NCI-H1930 (cell line): ENCODE results near the gene FMO2.

Experiments used
- DNase-seq, 2 experiments: peaks; one replicate each; lab custom pipeline; 2025; lab: John Stamatoyannopoulos, UW

The FMO2 gene

DNA sequence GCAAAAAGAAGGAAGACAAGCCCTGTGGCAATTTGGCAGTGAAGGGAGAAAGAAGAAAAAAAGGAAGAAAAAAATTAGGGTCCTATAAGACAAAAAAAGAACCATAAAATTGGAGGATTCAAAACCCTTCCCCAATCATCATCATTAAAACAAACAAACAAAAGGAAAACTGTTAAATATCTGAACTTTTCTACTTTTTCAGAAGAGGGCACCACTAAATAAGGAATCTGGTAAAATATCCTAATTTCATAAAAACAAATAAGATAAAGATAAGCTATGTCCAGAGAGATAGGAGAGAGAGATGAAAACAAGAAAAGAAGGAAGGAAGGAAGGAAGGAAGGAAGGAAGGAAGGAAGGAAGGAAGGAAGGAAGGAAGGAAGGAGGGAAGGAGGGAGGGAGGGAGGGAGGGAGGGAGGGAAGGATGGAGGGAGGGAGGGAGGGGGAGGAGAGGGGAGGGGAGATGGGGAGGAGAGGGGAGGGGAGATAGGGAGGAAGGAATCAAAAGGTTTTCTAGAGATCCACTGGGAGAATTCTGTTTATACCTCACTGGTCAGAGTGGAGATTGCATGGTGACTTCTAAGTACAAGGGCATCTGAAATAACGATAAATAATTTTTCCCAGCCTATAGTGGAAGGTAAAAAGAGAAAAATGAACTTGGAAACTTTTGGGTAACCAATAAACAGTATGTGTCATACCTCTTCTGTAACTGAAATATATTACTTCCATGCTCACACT, 10.4 kb upstream of the FMO2 start:
- DNase-seq, result no peak

DNA sequence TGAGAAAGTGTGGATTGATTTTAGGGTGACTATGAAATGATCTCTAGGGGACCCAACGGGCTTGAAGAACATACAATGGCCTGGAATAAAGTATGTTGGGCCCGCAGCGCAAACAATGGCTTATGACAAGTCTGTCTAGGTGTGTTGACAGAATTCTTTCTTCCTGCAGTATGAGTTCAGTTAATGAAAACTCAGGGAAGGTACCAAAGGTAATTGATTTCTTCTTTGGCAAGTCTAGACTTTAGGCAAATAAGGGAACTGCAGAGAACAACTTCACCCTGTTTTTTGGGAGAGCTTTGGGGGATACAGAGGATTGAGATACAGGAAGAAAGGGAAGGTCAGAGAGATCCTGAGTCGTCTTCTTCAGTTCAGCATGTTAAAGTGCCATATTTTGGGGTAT, 7.8 kb upstream of the FMO2 start:
- no peak for DNase-seq

DNA sequence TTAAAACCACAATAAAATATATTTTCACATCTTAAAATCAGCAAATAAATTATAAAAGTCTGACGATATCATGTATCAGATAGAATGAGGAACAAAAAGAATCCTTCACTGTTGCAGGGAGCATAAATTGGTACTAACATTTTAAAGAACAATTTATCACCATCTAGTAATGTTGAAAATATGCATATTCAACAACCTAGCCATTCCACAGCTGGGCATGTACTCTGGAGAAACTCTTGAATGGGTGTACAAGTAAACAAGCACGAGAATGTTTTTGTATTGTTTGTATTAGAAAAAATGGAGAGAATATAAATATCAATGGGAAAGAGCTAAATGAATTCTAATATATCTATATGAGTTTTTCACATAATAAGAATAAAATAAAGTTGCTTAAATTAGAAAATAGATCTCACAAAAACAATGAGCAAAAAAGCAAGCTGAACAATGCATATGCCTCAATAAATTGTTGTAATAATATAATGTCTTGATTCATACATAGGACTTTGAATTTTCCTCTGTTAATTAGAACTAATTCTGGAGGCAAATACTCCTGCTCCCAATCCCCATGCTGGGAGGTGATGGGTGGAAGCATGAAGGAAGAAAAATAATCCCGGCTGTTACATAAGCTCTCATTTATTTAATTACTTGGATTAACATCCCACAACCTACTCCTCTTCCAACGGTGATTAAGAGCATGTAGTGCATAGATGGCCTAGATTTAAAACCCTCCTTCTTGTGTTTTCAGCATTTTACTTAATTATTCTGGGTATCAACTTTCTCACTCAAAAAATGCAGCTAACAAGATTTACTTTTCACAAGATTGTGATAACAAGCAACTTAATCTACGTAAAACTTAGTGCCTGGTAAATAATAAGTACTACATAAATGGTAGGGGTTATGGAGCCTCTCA, 5.5 kb upstream of the FMO2 start:
- DNase-seq, result no peak

DNA sequence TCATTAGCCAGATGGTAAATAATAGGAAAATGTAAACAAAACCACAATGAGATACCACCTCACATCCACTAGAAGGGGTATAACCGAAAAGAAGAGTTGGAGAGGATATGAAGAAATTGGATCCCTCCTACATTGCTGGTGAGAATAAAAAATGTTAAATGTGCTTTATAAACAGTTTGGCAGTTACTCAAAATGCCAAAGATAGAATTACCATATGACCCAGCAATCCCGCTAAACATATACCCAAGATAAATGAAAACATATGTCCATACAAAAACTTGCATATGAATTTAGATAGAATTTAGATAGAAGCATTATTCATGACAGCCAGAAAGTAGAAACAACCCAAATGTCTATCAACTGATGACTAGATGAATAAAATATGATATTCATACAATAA, 4.4 kb upstream of the FMO2 start:
- no peak for DNase-seq

DNA sequence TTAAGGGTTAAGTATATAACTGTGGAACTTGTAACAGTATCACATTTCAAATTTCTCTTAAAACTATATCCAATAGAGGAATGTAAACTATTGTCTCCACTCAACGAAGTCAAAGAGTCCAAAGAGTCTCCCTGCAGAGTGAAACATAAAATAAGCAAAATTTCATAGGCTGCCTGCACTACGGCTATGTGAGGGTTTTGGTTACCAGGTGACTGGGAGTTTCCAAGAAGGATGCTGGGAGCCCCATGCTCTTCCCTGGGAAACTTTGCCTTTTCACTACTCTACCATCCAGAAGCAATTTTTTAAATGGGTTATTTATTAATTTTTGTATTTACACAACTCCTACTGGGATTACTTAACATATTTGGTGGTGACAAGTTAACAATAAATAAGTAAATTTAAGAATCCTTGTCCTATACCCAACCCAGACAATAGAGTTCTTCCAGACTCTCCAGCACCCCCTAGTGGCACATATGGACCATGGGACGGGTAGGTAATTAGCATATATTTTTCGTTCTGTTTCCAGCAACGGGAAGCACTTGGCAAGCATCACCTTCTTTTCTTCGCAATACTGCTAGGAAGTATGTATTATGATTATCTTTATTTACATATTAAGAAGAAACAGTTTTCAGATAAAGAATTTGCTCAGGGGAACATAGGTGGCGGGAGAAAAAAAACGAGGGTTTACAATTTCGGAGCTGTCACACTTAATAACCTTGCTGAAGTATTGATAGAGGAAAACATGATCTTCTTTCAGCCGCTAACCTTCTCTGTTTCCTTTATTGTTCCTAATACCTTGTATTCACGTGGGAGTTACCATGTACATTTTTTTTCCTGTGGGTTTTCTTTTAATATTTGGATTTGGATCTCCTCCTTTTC, 3.5 kb downstream of the FMO2 start:
- no peak for DNase-seq

DNA sequence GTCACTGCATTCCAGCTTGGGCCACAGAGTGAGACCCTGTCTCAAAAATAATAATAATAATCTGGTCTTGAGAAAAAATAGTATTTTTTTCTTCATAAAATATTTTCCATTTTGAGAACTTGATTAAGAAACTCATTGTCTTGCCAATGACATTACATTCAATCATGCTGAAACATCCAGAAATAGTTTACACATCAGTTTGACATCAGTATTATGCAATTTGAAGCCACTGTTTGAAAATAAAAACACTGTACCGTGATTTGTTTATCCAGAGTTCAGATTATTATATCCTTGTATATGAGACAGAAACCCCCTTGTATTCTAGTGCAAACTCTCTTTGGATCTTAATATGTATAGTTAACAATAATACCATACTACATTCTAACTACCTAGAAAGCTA, 6.9 kb downstream of the FMO2 start:
- no peak for DNase-seq

DNA sequence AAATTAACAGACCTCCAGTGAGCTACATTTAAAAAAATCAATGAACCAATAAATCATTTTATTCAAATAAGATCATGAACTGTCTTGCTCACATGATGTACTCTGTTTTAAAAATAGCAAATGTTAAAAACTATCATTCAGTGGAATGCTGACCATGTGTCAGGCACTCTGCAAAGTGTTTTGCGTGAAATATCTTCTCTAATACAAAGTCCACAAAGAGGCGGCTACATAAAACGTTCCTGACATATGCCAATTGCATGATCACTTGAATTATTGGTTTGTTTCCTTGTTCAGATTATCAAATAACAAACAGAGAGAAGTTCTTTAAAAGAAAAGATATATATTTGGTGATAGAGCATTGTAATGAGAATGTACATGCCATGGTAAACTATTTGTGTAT, 10.7 kb downstream of the FMO2 start:
- DNase-seq, result no peak

DNA sequence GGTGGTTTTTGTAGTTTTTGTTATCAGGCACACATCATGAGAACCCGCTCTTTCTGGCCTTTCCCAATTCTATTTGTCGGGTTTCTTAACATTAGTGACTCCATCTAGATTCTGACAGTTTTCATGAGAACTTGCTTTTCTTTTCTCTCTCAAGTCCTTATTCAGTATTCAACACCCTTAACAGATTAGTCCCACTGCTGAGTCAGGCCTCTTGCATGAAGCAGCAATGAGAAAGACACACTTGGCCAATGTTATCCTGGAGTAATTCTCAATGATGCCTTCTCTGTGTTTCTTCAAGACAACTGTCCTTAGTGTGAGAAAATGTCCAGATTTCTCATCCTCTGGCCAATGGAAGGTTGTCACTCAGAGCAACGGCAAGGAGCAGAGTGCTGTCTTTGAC, 11.3 kb downstream of the FMO2 start:
- no peak for DNase-seq

DNA sequence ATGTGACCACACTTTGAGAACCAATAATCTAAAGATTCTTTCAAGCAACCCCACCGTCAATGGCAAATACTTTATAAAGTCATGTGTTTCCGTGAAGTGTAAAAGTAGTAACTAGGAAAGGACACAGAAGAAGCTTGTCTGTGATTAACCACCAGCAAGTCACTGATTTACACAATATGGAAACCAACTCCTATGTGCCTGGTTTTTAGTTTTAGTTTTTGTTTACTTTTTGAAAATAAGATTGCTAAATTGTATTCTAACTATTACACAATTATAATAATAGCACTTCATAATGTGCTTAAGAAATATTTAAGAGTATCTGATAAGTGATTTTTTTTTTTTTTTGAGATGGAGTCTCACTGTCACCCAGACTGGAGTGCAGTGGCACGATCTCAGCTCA, 13.0 kb downstream of the FMO2 start:
- no peak for DNase-seq

DNA sequence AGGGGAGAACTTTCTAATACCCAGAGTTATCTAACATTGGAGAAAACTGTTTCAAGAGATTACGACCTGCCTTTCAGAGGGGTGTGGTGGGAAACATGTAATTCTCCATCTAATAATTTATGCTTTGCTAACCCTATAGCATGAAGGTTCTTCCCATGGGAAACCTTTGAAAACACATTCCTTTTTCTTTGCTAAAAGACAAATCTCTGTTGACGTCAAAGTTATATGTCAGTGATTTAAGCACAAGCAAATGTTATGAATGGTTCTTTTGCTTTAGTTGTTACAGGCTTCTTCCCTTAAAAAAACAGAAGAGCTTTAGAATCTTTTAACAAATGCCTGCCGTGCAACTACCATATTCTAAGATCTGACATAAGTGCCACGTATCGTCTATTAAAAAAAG, 19.2 kb downstream of the FMO2 start:
- no peak for DNase-seq

DNA sequence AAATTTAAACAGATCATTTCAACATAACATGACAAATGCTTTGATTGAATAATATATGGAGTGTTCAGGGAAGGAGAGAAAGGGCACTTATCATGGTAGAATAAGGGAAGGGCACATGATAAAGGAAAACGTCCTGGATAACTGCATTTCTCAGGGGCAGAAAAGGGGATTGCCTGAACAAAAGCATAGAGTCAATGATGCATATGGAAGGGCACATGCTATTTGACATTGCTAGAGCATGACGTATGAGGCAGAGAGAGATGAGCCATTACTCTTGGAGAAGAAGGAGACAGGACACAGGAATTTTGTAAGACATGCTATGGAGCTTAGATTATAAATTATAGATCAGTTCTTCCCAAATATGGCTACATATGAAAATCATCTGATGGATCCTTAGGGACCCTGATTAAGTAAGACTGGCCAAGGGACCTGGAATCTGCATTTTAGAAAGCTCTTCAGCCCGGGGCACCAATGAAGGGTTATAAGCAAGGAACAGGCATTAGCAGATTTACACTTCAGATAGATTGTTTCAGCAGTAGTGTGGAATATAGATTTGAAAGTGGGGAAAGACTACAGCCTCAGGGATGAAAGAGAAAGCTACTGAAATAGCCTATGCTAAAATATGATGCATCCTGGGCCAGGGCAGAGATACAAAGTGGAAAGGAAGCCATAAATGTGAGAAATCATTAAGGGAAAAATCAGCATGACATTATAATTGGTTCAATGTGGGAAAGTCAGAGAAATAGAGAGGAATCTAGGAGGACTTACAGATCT, 21.3 kb downstream of the FMO2 start:
- no peak for DNase-seq

DNA sequence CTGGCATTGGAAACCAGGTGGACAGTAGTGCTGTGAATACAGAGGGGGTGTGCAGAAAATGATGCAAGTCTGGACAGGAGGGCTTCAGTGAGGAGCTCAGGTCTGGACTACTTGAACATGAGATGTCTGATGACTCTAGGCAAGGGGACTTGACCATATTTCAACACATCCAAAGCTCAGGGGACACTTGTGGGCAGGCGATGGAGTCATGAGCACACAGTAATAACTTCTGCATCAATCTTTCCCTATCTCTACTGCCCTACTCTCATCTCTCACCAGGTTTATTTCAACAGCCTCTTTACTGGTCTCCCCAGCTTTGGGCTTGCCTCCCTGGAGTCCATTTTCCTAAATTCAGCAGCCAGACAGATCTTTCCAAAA, 21.9 kb downstream of the FMO2 start:
- DNase-seq, result no peak

DNA sequence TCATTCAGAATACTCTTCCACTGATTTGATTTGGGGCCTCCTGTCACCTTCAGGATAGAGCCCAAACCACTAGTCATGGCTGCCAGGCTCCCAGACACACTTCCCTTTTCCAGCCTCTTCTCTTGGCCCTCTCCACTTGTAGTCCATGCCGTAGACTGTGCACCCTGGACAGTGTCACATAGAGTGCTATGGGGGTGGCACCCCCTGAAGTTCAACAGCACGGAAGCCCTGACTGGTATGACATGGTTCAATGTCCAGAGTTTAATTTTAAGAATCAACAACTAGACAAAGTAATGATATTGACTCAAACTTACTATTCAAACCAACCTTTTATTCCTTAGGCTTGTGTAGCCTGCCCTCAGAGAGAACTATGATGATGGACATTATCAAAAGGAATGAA, 22.3 kb downstream of the FMO2 start:
- DNase-seq, result no peak

DNA sequence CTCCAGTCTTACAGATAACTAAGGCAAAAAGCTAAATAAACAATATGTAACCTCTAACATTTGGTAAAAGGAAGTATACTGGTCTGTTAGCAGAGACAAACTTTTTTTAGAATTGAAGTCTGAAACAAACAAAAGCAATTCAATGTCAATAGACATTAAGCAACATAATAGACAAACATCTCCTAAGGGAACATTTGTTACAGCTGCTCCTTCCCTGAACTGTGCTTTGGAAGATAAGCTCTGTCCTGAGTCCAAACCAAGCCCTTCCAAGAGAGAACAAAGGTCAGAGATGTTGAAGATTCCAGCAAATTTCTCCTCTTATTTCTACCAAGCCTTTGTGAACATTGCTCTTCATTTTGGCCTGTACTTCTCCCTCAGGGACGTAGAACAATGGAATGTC, 25.3 kb downstream of the FMO2 start:
- DNase-seq, result no peak

DNA sequence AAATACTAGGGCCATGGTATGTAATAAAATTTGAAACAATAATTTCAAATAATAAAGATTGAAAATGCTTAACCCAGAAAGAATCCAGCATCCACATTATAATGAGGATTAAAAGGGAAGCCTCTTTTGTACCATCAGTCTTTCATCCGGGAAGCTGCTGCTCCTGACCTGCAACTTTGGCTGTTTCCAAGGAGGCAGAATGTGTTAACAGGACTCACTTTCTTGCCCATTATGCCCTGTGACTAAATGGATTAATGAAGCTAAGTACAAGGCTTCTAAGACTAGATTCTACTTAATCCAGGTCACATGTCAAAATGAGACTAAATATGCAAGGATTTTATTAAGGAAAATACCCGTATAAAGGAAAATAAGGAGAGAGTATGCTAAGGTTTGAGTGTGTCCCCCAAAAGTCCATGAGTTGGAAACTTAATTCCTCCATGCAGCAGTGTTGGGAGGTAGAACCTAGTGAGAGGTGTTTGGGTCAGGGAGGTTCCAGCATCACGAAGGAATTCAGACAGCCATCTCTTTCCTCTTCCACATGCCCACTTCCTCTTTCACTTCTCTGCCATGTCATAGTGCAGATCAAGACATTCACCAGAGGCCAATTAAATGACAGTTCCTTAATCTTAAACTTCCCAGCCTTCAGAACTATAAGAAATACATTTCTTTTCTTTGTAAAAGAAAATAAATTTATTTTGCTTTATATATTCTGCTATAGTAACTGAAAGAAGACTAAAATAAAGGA, 27.7 kb downstream of the FMO2 start:
- DNase-seq, result no peak

DNA sequence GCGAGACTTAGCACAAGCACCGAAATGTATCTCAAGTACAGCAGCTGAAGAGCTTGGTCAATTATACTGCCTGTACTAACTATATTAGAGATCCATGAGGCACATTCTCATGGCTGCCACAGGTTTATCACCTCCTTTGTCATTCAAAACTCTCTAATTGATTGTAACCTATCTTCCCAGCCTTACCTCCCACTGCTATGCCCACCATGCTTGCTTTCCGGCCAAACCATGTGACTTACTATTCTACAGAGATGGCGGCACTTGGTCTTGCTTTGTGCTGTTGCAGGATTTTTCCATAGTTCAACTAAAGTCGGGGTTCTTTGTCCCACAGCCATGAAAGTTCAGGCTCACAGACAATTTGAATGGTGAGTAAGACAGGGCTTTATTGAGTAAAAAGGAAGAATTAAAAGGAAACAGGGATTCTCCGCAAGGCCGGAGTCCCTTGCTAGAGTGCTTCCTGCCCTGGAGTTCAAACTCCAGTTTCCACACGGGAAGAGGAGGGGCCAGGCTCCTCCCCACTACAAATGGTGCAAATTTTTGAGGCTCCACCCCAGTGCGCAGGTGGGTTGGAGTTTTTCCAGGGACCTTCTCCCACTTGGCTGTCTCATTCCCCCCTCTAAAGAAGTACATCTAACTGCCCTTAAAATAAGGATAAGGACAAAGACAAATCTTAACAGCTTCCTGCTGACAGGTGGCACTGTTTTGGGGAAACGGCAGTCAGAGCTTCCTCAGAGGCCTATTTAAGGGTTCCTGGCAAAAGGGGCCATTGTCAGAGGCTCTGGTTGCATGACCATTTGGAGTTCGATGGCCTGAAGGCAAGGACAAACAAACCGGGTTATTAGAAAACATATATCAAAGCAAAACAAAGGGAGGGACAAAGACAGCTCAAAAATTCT, 28.7 kb downstream of the FMO2 start:
- no peak for DNase-seq

DNA sequence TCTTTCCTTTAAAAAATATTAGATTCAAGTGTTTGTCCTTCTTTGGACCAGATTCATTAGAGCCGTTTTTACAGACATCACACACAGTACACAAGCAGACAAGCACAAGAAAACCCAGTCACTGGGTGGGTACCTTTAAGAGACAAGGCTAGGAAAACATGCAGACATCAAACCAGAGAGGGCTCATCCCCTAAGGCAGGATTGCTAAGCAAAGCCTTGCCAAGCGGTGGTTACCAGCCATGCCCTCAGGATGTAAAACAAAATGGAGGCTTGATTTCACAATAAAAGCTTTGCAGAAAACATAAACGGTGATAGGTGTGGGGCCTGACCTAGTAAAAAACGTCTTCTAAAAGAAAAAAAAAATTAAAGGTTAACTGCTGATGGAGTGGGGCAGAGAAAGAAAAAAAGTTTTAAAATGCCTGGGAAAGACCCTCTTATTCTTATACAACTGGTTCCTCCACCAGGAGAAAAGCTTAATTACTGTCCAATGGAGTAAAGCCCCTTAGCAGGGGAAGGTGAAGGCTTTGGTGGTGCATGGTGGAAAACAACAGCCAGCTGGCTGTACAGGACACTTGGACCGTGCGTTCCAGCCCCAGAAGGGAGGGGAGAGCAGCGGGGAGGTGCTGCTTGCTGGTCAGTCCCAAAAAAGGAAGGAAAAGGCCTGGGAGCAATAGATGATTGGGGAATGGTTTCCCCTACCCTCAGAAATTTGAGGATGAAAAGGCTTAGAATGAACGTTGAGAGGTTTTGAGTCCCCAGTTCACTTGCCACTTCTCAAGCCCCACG, 32.8 kb downstream of the FMO2 start:
- DNase-seq, result no peak

DNA sequence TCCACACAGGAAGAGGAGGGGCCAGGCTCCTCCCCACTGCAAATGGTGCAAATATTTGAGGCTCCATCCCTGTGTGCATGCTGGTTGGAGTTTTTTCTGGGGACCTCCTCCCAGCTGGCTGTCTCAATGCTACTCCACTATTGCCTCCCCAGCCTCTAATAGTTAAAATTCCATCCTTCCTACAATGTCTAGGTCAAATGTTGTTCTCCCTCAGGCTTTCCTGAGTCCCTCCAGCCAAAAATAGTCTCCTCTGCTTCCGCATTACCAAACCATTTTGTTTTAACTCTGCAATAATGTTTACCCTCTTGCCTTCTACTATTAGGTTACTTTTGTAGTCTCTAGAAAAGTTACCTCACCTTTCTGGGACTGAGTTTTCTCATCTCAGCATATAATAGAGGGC, 33.6 kb downstream of the FMO2 start:
- DNase-seq, result no peak
